Suprapubic skin (tissue), 3 donors: ENCODE data around the gene STON2.

ENCODE experiments used
- EP300 ChIP-seq: sonication (generic); formaldehyde crosslinking; IDR thresholded peaks from one replicate; pipeline ENCODE4 v1.6.1; 2017; ENCODE audit warnings: antibody characterized with exemption
- TF ChIP-seq, protein P1 (sequence below), 2 donors: fragments of 200-600 bp in 1 of 2; fragments of 450-650 bp in 1 of 2; sonication (generic) in 1 of 2; IDR thresholded peaks; one replicate each; pipeline ENCODE4 v1.5.1; 2016 to 2019; ENCODE audit warnings: antibody characterized with exemption in 2 of 2, mild to moderate bottlenecking in 1 of 2, moderate library complexity in 1 of 2

DNA sequence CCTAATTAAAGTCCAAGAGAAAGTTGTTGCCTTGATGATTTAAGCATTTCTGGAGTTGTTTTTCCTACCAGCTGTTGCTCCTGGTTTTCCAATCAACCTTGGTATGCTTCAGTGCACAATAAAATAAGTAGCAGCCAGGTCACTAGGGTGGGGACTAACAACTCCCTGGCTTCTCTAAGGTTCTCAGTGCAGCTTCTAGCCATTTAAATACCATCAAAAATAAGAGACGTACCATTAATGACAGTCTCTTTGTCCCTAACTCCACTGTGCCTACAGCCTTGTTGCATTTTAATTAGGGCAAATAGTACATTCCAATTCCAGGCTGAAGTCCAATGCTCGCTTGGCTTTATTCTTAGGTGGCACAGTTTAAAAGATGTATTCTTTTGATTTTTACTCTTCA, 11.8 kb downstream of the STON2 start:
- TF ChIP-seq, protein P1, sequence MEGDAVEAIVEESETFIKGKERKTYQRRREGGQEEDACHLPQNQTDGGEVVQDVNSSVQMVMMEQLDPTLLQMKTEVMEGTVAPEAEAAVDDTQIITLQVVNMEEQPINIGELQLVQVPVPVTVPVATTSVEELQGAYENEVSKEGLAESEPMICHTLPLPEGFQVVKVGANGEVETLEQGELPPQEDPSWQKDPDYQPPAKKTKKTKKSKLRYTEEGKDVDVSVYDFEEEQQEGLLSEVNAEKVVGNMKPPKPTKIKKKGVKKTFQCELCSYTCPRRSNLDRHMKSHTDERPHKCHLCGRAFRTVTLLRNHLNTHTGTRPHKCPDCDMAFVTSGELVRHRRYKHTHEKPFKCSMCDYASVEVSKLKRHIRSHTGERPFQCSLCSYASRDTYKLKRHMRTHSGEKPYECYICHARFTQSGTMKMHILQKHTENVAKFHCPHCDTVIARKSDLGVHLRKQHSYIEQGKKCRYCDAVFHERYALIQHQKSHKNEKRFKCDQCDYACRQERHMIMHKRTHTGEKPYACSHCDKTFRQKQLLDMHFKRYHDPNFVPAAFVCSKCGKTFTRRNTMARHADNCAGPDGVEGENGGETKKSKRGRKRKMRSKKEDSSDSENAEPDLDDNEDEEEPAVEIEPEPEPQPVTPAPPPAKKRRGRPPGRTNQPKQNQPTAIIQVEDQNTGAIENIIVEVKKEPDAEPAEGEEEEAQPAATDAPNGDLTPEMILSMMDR (IDR thresholded peaks at IDR 0.05), result no peak
- TF ChIP-seq EP300, result no peak
